IMR-90 (cell line): ENCODE measurements around the gene PTPN7. TPM values are rescaled to one million over a fixed set of nuclear protein-coding genes. Genes with fewer than 3 reads are reported as not detected.

Experiments used
- ATAC-seq: fragments of 200-7000 bp; cut with Tn5 transposase; 2 replicates; pipeline ENCODE4 v1.9.1; 2020; ENCODE audit warnings: low read depth, mild to moderate bottlenecking, moderate library complexity
- BruUV-seq: library from RNA; stranded (reverse); fragments of 400-500 nt; replicated peaks from 2 replicates; lab custom pipeline; 2021; lab: Mats Ljungman, UMichigan
- CTCF ChIA-PET: fragments of 300-600 bp; formaldehyde crosslinking; extraction: SDS; loops from one replicate; lab custom pipeline; 2021; ENCODE audit warnings: antibody characterized with exemption; lab: Yijun Ruan, JAX
- POLR2A ChIA-PET: fragments of 300-600 bp; sonication (Branson Sonifier 250); formaldehyde crosslinking; loops from one replicate; lab custom pipeline; 2022; ENCODE audit warnings: antibody characterized with exemption; ENCODE audit not compliant: unreplicated experiment; lab: Charles Lee
- DNase-seq: peaks from one replicate; pipeline ENCODE4 v3.0.0; 2013
- H2AFZ ChIP-seq: replicated peaks from 2 replicates; pipeline ENCODE3; 2013; ENCODE audit warnings: low read length, mild to moderate bottlenecking; ENCODE audit not compliant: poor library complexity
- H2AK5ac ChIP-seq: 2 replicates; pipeline ENCODE4 v1.6.1; 2013; ENCODE audit warnings: low read depth, low read length, inconsistent platforms
- H2AK9ac ChIP-seq: replicated peaks from 2 replicates; pipeline ENCODE3; 2013; ENCODE audit warnings: mild to moderate bottlenecking, low read depth, low read length, moderate library complexity; ENCODE audit not compliant: poor library complexity
- H2BK120ac ChIP-seq: 2 replicates; pipeline ENCODE4 v1.6.1; 2013; ENCODE audit warnings: low read depth, low read length, inconsistent platforms
- H2BK15ac ChIP-seq: 3 replicates; pipeline ENCODE4 v1.6.1; 2013; ENCODE audit warnings: low read depth, low read length, inconsistent platforms
- H2BK20ac ChIP-seq: 2 replicates; pipeline ENCODE4 v1.6.1; 2013; ENCODE audit warnings: low read depth, mild to moderate bottlenecking, inconsistent platforms, low read length, moderate library complexity
- H2BK5ac ChIP-seq: 2 replicates; pipeline ENCODE4 v1.6.1; 2013; ENCODE audit warnings: mild to moderate bottlenecking, low read depth, low read length, inconsistent platforms; ENCODE audit not compliant: poor library complexity, severe bottlenecking
- H3K14ac ChIP-seq: replicated peaks from 2 replicates; pipeline ENCODE4 v1.6.1; 2013; ENCODE audit warnings: low read depth, low read length, inconsistent platforms
- H3K18ac ChIP-seq: 2 replicates; pipeline ENCODE4 v1.6.1; 2013; ENCODE audit warnings: low read depth, low read length, control low read depth
- H3K23ac ChIP-seq: 2 replicates; pipeline ENCODE4 v1.6.1; 2013; ENCODE audit warnings: low read depth, low read length, inconsistent platforms
- H3K27ac ChIP-seq: 2 replicates; pipeline ENCODE4 v1.5.1; 2013; ENCODE audit warnings: mild to moderate bottlenecking, control low read depth, low read length; ENCODE audit not compliant: insufficient read depth
- H3K27me3 ChIP-seq: 2 replicates; pipeline ENCODE4 v1.6.1; 2013; ENCODE audit warnings: low read length; ENCODE audit not compliant: control insufficient read depth, insufficient read depth
- H3K36me3 ChIP-seq: 2 replicates; pipeline ENCODE4 v1.6.1; 2013; ENCODE audit warnings: low read length, mixed read lengths; ENCODE audit not compliant: control insufficient read depth, insufficient read depth
- H3K4ac ChIP-seq: 2 replicates; pipeline ENCODE4 v1.6.1; 2013; ENCODE audit warnings: low read depth, low read length, inconsistent platforms
- H3K4me1 ChIP-seq: 2 replicates; pipeline ENCODE4 v1.6.1; 2013; ENCODE audit warnings: low read length, mixed read lengths; ENCODE audit not compliant: control insufficient read depth, insufficient read depth
- H3K4me2 ChIP-seq: 2 replicates; pipeline ENCODE4 v1.6.1; 2013; ENCODE audit warnings: low read depth, mild to moderate bottlenecking, control low read depth, low read length, moderate library complexity
- H3K4me3 ChIP-seq: 2 replicates; pipeline ENCODE4 v1.5.1; 2013; ENCODE audit warnings: low read depth, mild to moderate bottlenecking, control low read depth, low read length, moderate library complexity; ENCODE audit not compliant: insufficient read depth
- H3K56ac ChIP-seq: 2 replicates; pipeline ENCODE4 v1.6.1; 2013; ENCODE audit warnings: low read length, inconsistent platforms; ENCODE audit not compliant: insufficient read depth; ENCODE audit errors: extremely low read depth
- H3K79me1 ChIP-seq, 2 experiments: 2 replicates each; pipeline ENCODE4 v1.6.1; 2013; ENCODE audit warnings: low read length in 2 of 2, inconsistent platforms in 1 of 2, low read depth in 1 of 2
- H3K9ac ChIP-seq: 2 replicates; pipeline ENCODE4 v1.6.1; 2013; ENCODE audit warnings: low read depth, low read length, control low read depth
- H3K9me1 ChIP-seq: 2 replicates; pipeline ENCODE4 v1.6.1; 2013; ENCODE audit warnings: low read length, inconsistent platforms; ENCODE audit not compliant: insufficient read depth
- H3K9me3 ChIP-seq: 2 replicates; pipeline ENCODE4 v1.6.1; 2013; ENCODE audit warnings: low read length; ENCODE audit not compliant: control insufficient read depth, insufficient read depth
- H4K20me1 ChIP-seq: 2 replicates; pipeline ENCODE4 v1.6.1; 2013; ENCODE audit warnings: low read length, inconsistent platforms; ENCODE audit not compliant: insufficient read depth
- H4K5ac ChIP-seq: 2 replicates; pipeline ENCODE4 v1.6.1; 2013; ENCODE audit warnings: mild to moderate bottlenecking, low read depth, low read length, control low read depth
- H4K8ac ChIP-seq, 2 experiments: 2 replicates each; pipeline ENCODE4 v1.6.1; 2013; ENCODE audit warnings: low read depth in 2 of 2, low read length in 2 of 2, control low read depth in 1 of 2, inconsistent platforms in 1 of 2
- H4K91ac ChIP-seq: 2 replicates; pipeline ENCODE4 v1.6.1; 2013; ENCODE audit warnings: low read depth, low read length, inconsistent platforms; ENCODE audit not compliant: insufficient read depth
- MAFK ChIP-seq: IDR thresholded peaks from 2 replicates; pipeline ENCODE4 v1.6.1; 2012; ENCODE audit warnings: low read depth, low read length, improper control_type of control experiment
- NFE2L2 ChIP-seq: fragments of 150-350 bp; IDR thresholded peaks from 2 replicates; pipeline ENCODE4 v1.6.1; 2016; ENCODE audit warnings: low read depth, mild to moderate bottlenecking, low read length
- RAD21 ChIP-seq: IDR thresholded peaks from 2 replicates; pipeline ENCODE4 v1.6.1; 2012; ENCODE audit warnings: low read length, improper control_type of control experiment
- SMC3 ChIP-seq: fragments of 150-350 bp; IDR thresholded peaks from 2 replicates; pipeline ENCODE4 v1.6.1; 2016; ENCODE audit warnings: low read depth, mild to moderate bottlenecking, antibody characterized with exemption, low read length, moderate library complexity
- WGBS, 2 experiments: methylation state at CpG; one replicate each; pipeline versions ENCODE4 v1.1.5 to v1.1.7; 2013; ENCODE audit warnings: missing lambda C conversion rate in 2 of 2; ENCODE audit not compliant: insufficient read length in 1 of 2; ENCODE audit errors: extremely low coverage in 2 of 2; 5-methylcytosine and 5-hydroxymethylcytosine counted together
- dilution Hi-C: fragments of 300-500 bp; cut with HindIII; formaldehyde crosslinking; loops from one replicate; pipeline ENCODE4 v1.14.3; 2018; ENCODE audit warnings: low sequenced_read_pairs; ENCODE audit not compliant: unreplicated experiment
- in situ Hi-C: fragments of 300-500 bp; cut with MboI; formaldehyde crosslinking; loops from 3 replicates; pipeline ENCODE4 v1.14.3; 2019; ENCODE audit warnings: low sequenced_read_pairs, inconsistent platforms, mixed read lengths
- intact Hi-C: fragments of 100-400 bp; cut with micrococcal nuclease; formaldehyde crosslinking; loops from 2 replicates; pipeline ENCODE4 v1.10.0; 2022
- polyA plus RNA-seq, 3 experiments: library from polyadenylated mRNA; depleted of rRNA; stranded (reverse); fragments of >200 nt; gene quantifications; 2 replicates each; pipeline ENCODE4 v1.2.3, GENCODE V29; 2012; ENCODE audit warnings: low replicate concordance in 1 of 3
- total RNA-seq: library from RNA; depleted of rRNA; stranded (reverse); fragments of >200 nt; gene quantifications from 2 replicates; pipeline ENCODE4 v1.2.3, GENCODE V29; 2012

Gene PTPN7
- total and polyA plus RNA-seq, 2 of the 4 experiments (the other 2 are of a cell fraction) = 0.05 TPM; not detected in 1

DNA sequence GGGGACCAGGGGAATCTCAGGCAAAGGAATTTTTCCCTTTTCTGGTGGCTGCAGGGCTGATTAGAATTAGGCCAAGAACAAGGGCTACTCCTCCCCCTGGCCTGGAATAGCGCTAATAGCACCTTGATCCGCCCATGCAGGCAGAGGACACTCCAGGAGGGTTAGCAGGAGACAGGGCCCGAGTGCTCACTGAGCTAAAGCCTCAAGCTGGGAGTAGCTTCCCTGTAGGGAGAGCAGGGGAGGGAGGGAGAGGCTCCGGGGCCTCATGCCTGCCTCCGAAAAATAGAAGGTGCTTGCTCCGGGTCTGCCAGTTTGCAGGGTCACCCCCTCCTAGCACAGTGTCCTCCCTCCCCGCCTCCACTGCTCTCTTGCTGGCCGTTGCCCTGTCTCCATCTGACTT is 3.8 kb downstream of the PTPN7 start:
- DNase-seq (no peak), ATAC-seq (no peak)
- Histone ChIP-seq H2BK5ac (no peak overlapping the region), H2AFZ (no peak overlapping the region), H2AK9ac (no peak overlapping the region), H3K36me3 (no peaks in the 10 kb centered on the region), H3K4me1 (no peaks in the 10 kb centered on the region), H3K79me1 (no peaks in the 10 kb centered on the region), H3K4me3 (no peak overlapping the region), H3K4me2 (no peak overlapping the region), H2AK5ac (no peak overlapping the region), H3K9ac (no peak overlapping the region), H3K18ac (no peak overlapping the region), H3K23ac (no peak overlapping the region), H3K4ac (no peak overlapping the region), H2BK15ac (no peak overlapping the region), H4K91ac (no peak overlapping the region), H3K56ac (no peak overlapping the region), H3K27ac (no peak overlapping the region), H3K9me3 (no peaks in the 10 kb centered on the region), H4K5ac (no peak overlapping the region), H3K27me3 (peaks cover 25% of the 10 kb centered on the region), H3K9me1 (no peaks in the 10 kb centered on the region), H4K8ac (no peak overlapping the region), H4K20me1 (no peaks in the 10 kb centered on the region), H2BK120ac (no peak overlapping the region), H2BK20ac (no peak overlapping the region), H3K14ac (no peak overlapping the region)
- no TSS peak for BruUV-seq
- dilution Hi-C loops = no loop called here
- intact Hi-C loops = no loop called here
- ChIA-PET CTCF (interaction anchor here (0.8 kb wide), 1 partner anchor 278 kb away, joined by 3 read pairs; no protein-coding TSS in a partner anchor), POLR2A (no interaction called here)
- no CpG with 5 or more reads among the region's 8 CpGs for WGBS, 2 experiments
- TF ChIP-seq MAFK (no peak), NFE2L2 (no peak), RAD21 (no peak), SMC3 (no peak)
- in situ Hi-C loops = no loop called here
